ENCODE measurements around the gene MDN1. TPM values are rescaled to one million over a fixed set of nuclear protein-coding genes. Genes with fewer than 3 reads are reported as not detected.

The MDN1 gene
- total RNA-seq (10 to 100 TPM; 80.3 to 89.0 TPM), polyA plus RNA-seq (ENCODE audit: insufficient read depth, low read depth, low replicate concordance) (39.1 TPM)
- long read RNA-seq, donor 1, partial matches to known transcripts: 92 of 100 reads
- long read RNA-seq, donor 1, other reads (novel, unspliced or antisense): 8 of 100 reads
- long read RNA-seq, donor 2, partial matches to known transcripts: 0 of 5 reads
- long read RNA-seq, donor 2, other reads (novel, unspliced or antisense): 5 of 5 reads

GRCh38 chr6:89819336-89820130 lies at the start of gene MDN1:
Gene MDN1, minus strand, starts transcription at chr6:89819794. Its CDS starts 187 bp downstream, at chr6:89819607.
- TF ChIP-seq CTCF (IDR thresholded peaks at IDR 0.05) (no peak), POLR2A (IDR thresholded peaks at IDR 0.05) (peak; percentile 15)
- peak within 1 kb of the TSS; percentile 82 to 96 for H3K4me3 ChIP-seq
- no peaks in the 10 kb centered on the region for H3K9me3 ChIP-seq
- WGBS, 2 donors: 0% methylated on average over 57 to 60 of the region's 65 CpGs
- DNase-seq: peak; percentile 96
- H3K27ac ChIP-seq: peak within 1 kb of the TSS; percentile 84 to 87
- H3K4me1 ChIP-seq: peaks cover 14% of the 10 kb centered on the region
- H3K27me3 ChIP-seq: no peaks in the 10 kb centered on the region
- intact Hi-C loops (cut with DNase I; ENCODE audit: low total_unique reads): no loop called here
- no peaks in the 10 kb centered on the region for H3K36me3 ChIP-seq (ENCODE audit: low read depth, missing control alignments)

GRCh38 chr6:89866024-89866678 lies 46.6 kb upstream of the MDN1 start:
- Histone ChIP-seq H3K36me3 (ENCODE audit: low read depth, missing control alignments) (no peaks in the 10 kb centered on the region), H3K4me1 (no peaks in the 10 kb centered on the region), H3K27me3 (no peaks in the 10 kb centered on the region), H3K9me3 (no peaks in the 10 kb centered on the region), H3K27ac (no peak overlapping the region), H3K4me3 (no peak overlapping the region)
- no peak for DNase-seq
- intact Hi-C loops (cut with DNase I; ENCODE audit: low total_unique reads): no loop called here
- TF ChIP-seq POLR2A (IDR thresholded peaks at IDR 0.05): no peak
- no peak for TF ChIP-seq CTCF (IDR thresholded peaks at IDR 0.05)
- 94 to 95% methylated on average over 6 of the region's 6 CpGs for WGBS, 2 donors

- TF ChIP-seq CTCF (IDR thresholded peaks at IDR 0.05): no peak
- no peak for TF ChIP-seq POLR2A (IDR thresholded peaks at IDR 0.05)
- DNase-seq: no peak
- Histone ChIP-seq H3K27ac (no peak overlapping the region), H3K4me3 (no peak overlapping the region), H3K9me3 (no peaks in the 10 kb centered on the region), H3K36me3 (ENCODE audit: low read depth, missing control alignments) (no peaks in the 10 kb centered on the region), H3K4me1 (no peaks in the 10 kb centered on the region), H3K27me3 (no peaks in the 10 kb centered on the region)
- 89 to 94% methylated on average over 2 of the region's 2 CpGs for WGBS, 2 donors
- intact Hi-C loops (cut with DNase I; ENCODE audit: low total_unique reads): no loop called here
These were observed 43.1 kb upstream of the MDN1 start for GRCh38 chr6:89862698-89863097.

- 93% methylated on average over 5 of the region's 5 CpGs for WGBS, 2 donors
- H3K27ac ChIP-seq: no peak overlapping the region
- TF ChIP-seq POLR2A (IDR thresholded peaks at IDR 0.05): no peak
- TF ChIP-seq CTCF (IDR thresholded peaks at IDR 0.05): no peak
- H3K36me3 ChIP-seq (ENCODE audit: low read depth, missing control alignments): no peaks in the 10 kb centered on the region
- H3K9me3 ChIP-seq: no peaks in the 10 kb centered on the region
- no peaks in the 10 kb centered on the region for H3K4me1 ChIP-seq
- no peak for DNase-seq
- H3K27me3 ChIP-seq: no peaks in the 10 kb centered on the region
- no peak overlapping the region for H3K4me3 ChIP-seq
- intact Hi-C loops (cut with DNase I; ENCODE audit: low total_unique reads): no loop called here
These were observed 42.7 kb upstream of the MDN1 start for GRCh38 chr6:89862273-89862672.
